Tibial artery (tissue), 4 donors: ENCODE results near the gene HRCT1.

Experiments used
- DNase-seq, 2 donors: peaks; one replicate each; pipeline ENCODE4 v3.0.0-alpha.2; 2019
- H3K27ac ChIP-seq, 2 donors: fragments of 200-600 bp; sonication (generic) in 1 of 2; 1 replicate in 1 of 2; 2 replicates in 1 of 2; pipeline ENCODE4 v1.5.1; 2018 to 2019; ENCODE audit warnings: mild to moderate bottlenecking in 1 of 2
- H3K27me3 ChIP-seq, 2 donors: fragments of 200-600 bp; sonication (generic) in 1 of 2; one replicate each; pipeline versions ENCODE4 v1.5.1 to v1.6.0; 2016 to 2019
- H3K36me3 ChIP-seq, 3 donors: fragments of 200-600 bp; sonication (generic) in 2 of 3; one replicate each; pipeline ENCODE4 v1.5.1; 2016 to 2019; ENCODE audit warnings: mild to moderate bottlenecking in 2 of 3
- H3K4me1 ChIP-seq, 4 donors: fragments of 200-600 bp; sonication (generic) in 2 of 4; 1 replicate in 3 of 4; 2 replicates in 1 of 4; pipeline ENCODE4 v1.5.1; 2016 to 2019
- H3K4me3 ChIP-seq, 2 donors: fragments of 200-600 bp; sonication (generic) in 1 of 2; 1 replicate in 1 of 2; 2 replicates in 1 of 2; pipeline ENCODE4 v1.5.1; 2018 to 2019; ENCODE audit warnings: mild to moderate bottlenecking in 2 of 2
- H3K9me3 ChIP-seq, 3 donors: fragments of 200-600 bp; sonication (generic) in 1 of 3; one replicate each; pipeline ENCODE4 v1.5.1; 2016 to 2019
- intact Hi-C: fragments of 100-400 bp; cut with DNase I; formaldehyde crosslinking; loops from one replicate; pipeline ENCODE4 v1.15.0; 2023; ENCODE audit warnings: low total_unique reads
- TF ChIP-seq, protein P1 (sequence below), 2 experiments: fragments of 200-600 bp in 1 of 2; fragments of 450-650 bp in 1 of 2; IDR thresholded peaks; one replicate each; pipeline ENCODE4 v1.5.1; 2017 to 2019; ENCODE audit warnings: antibody characterized with exemption in 2 of 2, mild to moderate bottlenecking in 1 of 2, moderate library complexity in 1 of 2

HRCT1 gene

DNA sequence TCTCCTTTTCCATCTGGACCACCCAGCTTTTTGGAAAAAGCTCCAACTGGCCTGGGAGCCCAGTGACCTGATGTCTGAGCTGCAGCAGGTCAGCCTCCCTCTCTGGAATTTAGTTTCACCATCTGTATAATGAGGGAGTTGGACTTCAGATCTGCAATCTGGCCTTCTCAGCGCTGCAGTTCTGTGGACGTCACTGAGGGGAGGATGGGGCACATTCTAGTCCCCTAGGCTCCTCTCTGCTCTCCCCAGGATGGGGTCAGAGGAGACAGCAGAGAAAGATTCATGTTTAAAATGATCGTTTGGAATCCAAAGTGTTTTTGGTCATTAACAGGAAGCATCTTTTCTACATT, 46.0 kb upstream of the HRCT1 start:
- H3K36me3 ChIP-seq: peaks cover 0 to 8% (median 0%) of the 10 kb centered on the region in 3 donors
- H3K4me1 ChIP-seq: no peaks in the 10 kb centered on the region
- H3K27me3 ChIP-seq: peaks cover 0 to 8% of the 10 kb centered on the region in 2 donors
- TF ChIP-seq, protein P1, sequence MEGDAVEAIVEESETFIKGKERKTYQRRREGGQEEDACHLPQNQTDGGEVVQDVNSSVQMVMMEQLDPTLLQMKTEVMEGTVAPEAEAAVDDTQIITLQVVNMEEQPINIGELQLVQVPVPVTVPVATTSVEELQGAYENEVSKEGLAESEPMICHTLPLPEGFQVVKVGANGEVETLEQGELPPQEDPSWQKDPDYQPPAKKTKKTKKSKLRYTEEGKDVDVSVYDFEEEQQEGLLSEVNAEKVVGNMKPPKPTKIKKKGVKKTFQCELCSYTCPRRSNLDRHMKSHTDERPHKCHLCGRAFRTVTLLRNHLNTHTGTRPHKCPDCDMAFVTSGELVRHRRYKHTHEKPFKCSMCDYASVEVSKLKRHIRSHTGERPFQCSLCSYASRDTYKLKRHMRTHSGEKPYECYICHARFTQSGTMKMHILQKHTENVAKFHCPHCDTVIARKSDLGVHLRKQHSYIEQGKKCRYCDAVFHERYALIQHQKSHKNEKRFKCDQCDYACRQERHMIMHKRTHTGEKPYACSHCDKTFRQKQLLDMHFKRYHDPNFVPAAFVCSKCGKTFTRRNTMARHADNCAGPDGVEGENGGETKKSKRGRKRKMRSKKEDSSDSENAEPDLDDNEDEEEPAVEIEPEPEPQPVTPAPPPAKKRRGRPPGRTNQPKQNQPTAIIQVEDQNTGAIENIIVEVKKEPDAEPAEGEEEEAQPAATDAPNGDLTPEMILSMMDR (IDR thresholded peaks at IDR 0.05): no peak
- no peak overlapping the region for H3K27ac ChIP-seq
- no peaks in the 10 kb centered on the region for H3K9me3 ChIP-seq
- intact Hi-C loops: loop anchor here (10.0 kb wide), 1 partner anchor 225 kb away; no protein-coding TSS in a partner anchor
- H3K4me3 ChIP-seq: no peak overlapping the region
- DNase-seq: no peak

GRCh38 chr9:35861161-35861897, 44.7 kb upstream of the HRCT1 start:
- Histone ChIP-seq H3K27me3 (peaks cover 0 to 8% of the 10 kb centered on the region in 2 donors), H3K27ac (no peak overlapping the region), H3K36me3 (peaks cover 0 to 8% (median 0%) of the 10 kb centered on the region in 3 donors), H3K4me3 (no peak overlapping the region), H3K9me3 (no peaks in the 10 kb centered on the region), H3K4me1 (no peaks in the 10 kb centered on the region)
- no peak for DNase-seq
- intact Hi-C loops: loop anchor here (10.0 kb wide), 1 partner anchor 227 kb away; no protein-coding TSS in a partner anchor
- TF ChIP-seq, protein P1 (IDR thresholded peaks at IDR 0.05): no peak

- H3K9me3 ChIP-seq: no peaks in the 10 kb centered on the region
- intact Hi-C loops: loop anchor here (10.0 kb wide), 1 partner anchor 228 kb away; no protein-coding TSS in a partner anchor
- TF ChIP-seq, protein P1 (IDR thresholded peaks at IDR 0.05): no peak
- no peak overlapping the region for H3K27ac ChIP-seq
- peaks cover 0 to 2% (median 0%) of the 10 kb centered on the region in 3 donors for H3K36me3 ChIP-seq
- no peak overlapping the region for H3K4me3 ChIP-seq
- peaks cover 0 to 11% of the 10 kb centered on the region in 2 donors for H3K27me3 ChIP-seq
- H3K4me1 ChIP-seq: no peaks in the 10 kb centered on the region
- no peak for DNase-seq
These were observed 43.7 kb upstream of the HRCT1 start for GRCh38 chr9:35862328-35862727.

DNA sequence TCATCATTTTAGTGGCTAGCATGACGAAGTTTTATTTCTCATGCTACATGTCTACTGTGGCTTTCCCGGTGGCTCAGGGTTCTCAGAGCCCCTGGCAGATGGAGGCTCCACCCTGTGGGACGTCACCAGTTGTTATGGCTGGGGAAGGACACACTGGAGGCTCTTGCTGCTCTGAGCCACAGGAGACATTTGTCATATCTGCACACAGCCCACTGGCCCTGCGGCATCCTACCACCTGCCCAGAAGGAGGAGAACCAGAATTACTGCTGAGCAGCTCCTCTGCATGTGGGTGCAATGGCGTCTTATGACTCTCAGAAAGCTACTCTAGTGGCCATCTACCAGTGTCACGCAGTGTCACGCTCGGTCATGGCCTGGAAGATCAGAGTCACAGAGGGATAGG, 42.4 kb upstream of the HRCT1 start:
- H3K4me1 ChIP-seq: no peaks in the 10 kb centered on the region
- no peak for DNase-seq
- H3K9me3 ChIP-seq: no peaks in the 10 kb centered on the region
- no peaks in the 10 kb centered on the region for H3K36me3 ChIP-seq
- H3K4me3 ChIP-seq: no peak overlapping the region
- intact Hi-C loops: loop anchor here (10.0 kb wide), 1 partner anchor 229 kb away; no protein-coding TSS in a partner anchor
- TF ChIP-seq, protein P1 (IDR thresholded peaks at IDR 0.05): no peak
- peaks cover 0 to 23% of the 10 kb centered on the region in 2 donors for H3K27me3 ChIP-seq
- H3K27ac ChIP-seq: no peak overlapping the region

GRCh38 chr9:35864695-35865255, 41.2 kb upstream of the HRCT1 start:
- intact Hi-C loops: loop anchor here (10.0 kb wide), 1 partner anchor 230 kb away; no protein-coding TSS in a partner anchor
- Histone ChIP-seq H3K4me3 (no peak overlapping the region), H3K27me3 (peaks cover 0 to 33% of the 10 kb centered on the region in 2 donors), H3K4me1 (no peaks in the 10 kb centered on the region), H3K36me3 (no peaks in the 10 kb centered on the region), H3K9me3 (no peaks in the 10 kb centered on the region), H3K27ac (no peak overlapping the region)
- TF ChIP-seq, protein P1 (IDR thresholded peaks at IDR 0.05): no peak
- no peak for DNase-seq
